ENCODE results near the gene CDC42BPA.
"Not testable (repeated sequence)": the region's sequence is repeated elsewhere in the genome, so short reads cannot be mapped to it uniquely, and the experiment has no call there.

Gene CDC42BPA

GRCh38 chr1:227305894-227306626, 12.2 kb downstream of the CDC42BPA start:
- FAIRE-seq, result no peak

- no peak for FAIRE-seq
Measured at GRCh38 chr1:227304665-227305064, 13.6 kb downstream of the CDC42BPA start.

- no peak for FAIRE-seq
Measured at GRCh38 chr1:227303662-227304061, 14.6 kb downstream of the CDC42BPA start.

GRCh38 chr1:227300682-227301081, 17.6 kb downstream of the CDC42BPA start:
- FAIRE-seq, result no peak

GRCh38 chr1:227299688-227300087, 18.6 kb downstream of the CDC42BPA start:
- FAIRE-seq, result no peak

- peak; percentile 84 for FAIRE-seq
Measured at GRCh38 chr1:227299241-227299627, 19.1 kb downstream of the CDC42BPA start.

GRCh38 chr1:227298512-227299240, 19.6 kb downstream of the CDC42BPA start:
- peak; percentile 80 for FAIRE-seq

GRCh38 chr1:227297073-227297793, 21.1 kb downstream of the CDC42BPA start:
- no peak for FAIRE-seq

- FAIRE-seq, result no peak
Measured at GRCh38 chr1:227295609-227296008, 22.7 kb downstream of the CDC42BPA start.

- FAIRE-seq, result no peak
Measured at GRCh38 chr1:227285745-227286144, 32.5 kb downstream of the CDC42BPA start.

- no peak for FAIRE-seq
Measured at GRCh38 chr1:227281371-227281770, 36.9 kb downstream of the CDC42BPA start.

- FAIRE-seq, result no peak
Measured at GRCh38 chr1:227280836-227281235, 37.5 kb downstream of the CDC42BPA start.

GRCh38 chr1:227276156-227276693, 42.1 kb downstream of the CDC42BPA start:
- not testable (repeated sequence) for FAIRE-seq

GRCh38 chr1:227273557-227273956, 44.7 kb downstream of the CDC42BPA start:
- no peak for FAIRE-seq

GRCh38 chr1:227272428-227272827, 45.9 kb downstream of the CDC42BPA start:
- FAIRE-seq, result no peak

- no peak for FAIRE-seq
Measured at GRCh38 chr1:227270554-227270953, 47.7 kb downstream of the CDC42BPA start.

- no peak for FAIRE-seq
Measured at GRCh38 chr1:227268943-227269342, 49.3 kb downstream of the CDC42BPA start.

- no peak for FAIRE-seq
Measured at GRCh38 chr1:227265891-227266290, 52.4 kb downstream of the CDC42BPA start.

GRCh38 chr1:227263869-227264268, 54.4 kb downstream of the CDC42BPA start:
- FAIRE-seq, result no peak

- no peak for FAIRE-seq
Measured at GRCh38 chr1:227261501-227261900, 56.8 kb downstream of the CDC42BPA start.

GRCh38 chr1:227260433-227260832, 57.9 kb downstream of the CDC42BPA start:
- FAIRE-seq, result no peak

GRCh38 chr1:227257964-227258363, 60.3 kb downstream of the CDC42BPA start:
- FAIRE-seq, result no peak

- FAIRE-seq, result no peak
Measured at GRCh38 chr1:227255086-227255732, 63.1 kb downstream of the CDC42BPA start.
